ENCODE data around the gene ERN1. TPM values are rescaled to one million over a fixed set of nuclear protein-coding genes. Genes with fewer than 3 reads are reported as not detected.

ERN1 gene
- total RNA-seq, 1 experiment from 2014 or later = 6.5 TPM

- H3K4me1 Mint-ChIP-seq = no peaks in the 10 kb centered on the region
- no peaks in the 10 kb centered on the region for H3K27me3 Mint-ChIP-seq (ENCODE audit: low read depth)
- no peak overlapping the region for H3K27ac Mint-ChIP-seq
- no peak overlapping the region for H3K4me3 Mint-ChIP-seq
- no peak for DNase-seq (ENCODE audit: low spot score)
- TF ChIP-seq ZNF317 (CRISPR knock-in tag; IDR thresholded peaks at IDR 0.05; ENCODE audit: borderline replicate concordance, low read depth) (no peak), GABPB1 (CRISPR knock-in tag; IDR thresholded peaks at IDR 0.05) (peak; percentile 46; the same call in 1 of the 2 replicates), ZNF281 (CRISPR knock-in tag; IDR thresholded peaks at IDR 0.05) (no peak)
- ChIA-PET CTCF (interaction anchor here (1.2 to 1.4 kb wide), 2 partner anchors 13 to 57 kb away, joined by 3 to 4 read pairs; no protein-coding TSS in a partner anchor), POLR2A (no interaction called here)
- peaks cover 7% of the 10 kb centered on the region for H3K9me3 Mint-ChIP-seq
- no peaks in the 10 kb centered on the region for H3K36me3 Mint-ChIP-seq
- no peak for ATAC-seq
These were observed 9.7 kb downstream of the ERN1 start for GRCh38 chr17:64120159-64120810.

- ATAC-seq (no peak), DNase-seq (ENCODE audit: low spot score) (no peak)
- Mint-ChIP-seq H3K4me1 (no peaks in the 10 kb centered on the region), H3K27me3 (ENCODE audit: low read depth) (no peaks in the 10 kb centered on the region), H3K36me3 (no peaks in the 10 kb centered on the region), H3K9me3 (peaks cover 7% of the 10 kb centered on the region), H3K4me3 (no peak overlapping the region), H3K27ac (no peak overlapping the region)
- POLR2A ChIA-PET = no interaction called here
- CTCF ChIA-PET = interaction anchor here (1.1 to 1.5 kb wide), 3 partner anchors 15 to 89 kb away, joined by 3 to 8 read pairs (median 7); no protein-coding TSS in a partner anchor
- TF ChIP-seq ZNF396 (CRISPR knock-in tag; IDR thresholded peaks at IDR 0.05; ENCODE audit: borderline replicate concordance) (no peak), ATF3 (CRISPR knock-in tag; conservative IDR thresholded peaks at IDR 0.05) (no peak), AFF4 (CRISPR knock-in tag; IDR thresholded peaks at IDR 0.05; ENCODE audit: borderline replicate concordance) (no peak), FOXJ3 (CRISPR knock-in tag; IDR thresholded peaks at IDR 0.05; ENCODE audit: borderline replicate concordance) (no peak), USF1 (CRISPR knock-in tag; IDR thresholded peaks at IDR 0.05) (no peak), ZMAT4 (CRISPR knock-in tag; IDR thresholded peaks at IDR 0.05) (no peak), JUN (CRISPR knock-in tag; IDR thresholded peaks at IDR 0.05) (no peak), CBFB (CRISPR knock-in tag; IDR thresholded peaks at IDR 0.05; ENCODE audit: low read depth) (no peak), TEAD4 (CRISPR knock-in tag; IDR thresholded peaks at IDR 0.05) (no peak), TCF7 (CRISPR knock-in tag; IDR thresholded peaks at IDR 0.05; ENCODE audit: low read depth) (no peak), ZNF671 (CRISPR knock-in tag; IDR thresholded peaks at IDR 0.05) (no peak), USF2 (CRISPR knock-in tag; IDR thresholded peaks at IDR 0.05) (no peak), CTCF (IDR thresholded peaks at IDR 0.05) (no peak), IRF2 (CRISPR knock-in tag; IDR thresholded peaks at IDR 0.05; ENCODE audit: borderline replicate concordance, low read depth) (no peak), FOXP4 (CRISPR knock-in tag; IDR thresholded peaks at IDR 0.05) (no peak), ZNF232 (CRISPR knock-in tag; IDR thresholded peaks at IDR 0.05) (no peak)
These were observed 11.7 kb downstream of the ERN1 start for GRCh38 chr17:64117981-64118979.

Data from WTC11 (cell line).